ENCODE measurements around the gene TNRC6C. TPM values are rescaled to one million over a fixed set of nuclear protein-coding genes. Genes with fewer than 3 reads are reported as not detected.

TNRC6C gene
- total and polyA plus RNA-seq, 2 experiments from 2014 or later = 10.1 to 16.6 TPM

GRCh38 chr17:78023042-78023441 is 64.5 kb downstream of the TNRC6C start:
- no peak overlapping the region for H3K27ac Mint-ChIP-seq
- H2AFZ ChIP-seq = no peak overlapping the region
- no peak overlapping the region for H3K4me2 ChIP-seq
- no peak for ATAC-seq
- H3K27ac ChIP-seq (ENCODE audit: low read depth) = no peak overlapping the region
- H3K27me3 ChIP-seq (ENCODE audit: insufficient read depth) = no peaks in the 10 kb centered on the region
- H3K4me1 ChIP-seq (ENCODE audit: insufficient read depth) = peaks cover 6% of the 10 kb centered on the region; the same call in 1 of the 2 replicates
- H3K9me3 Mint-ChIP-seq = no peaks in the 10 kb centered on the region
- no peaks in the 10 kb centered on the region; the same call in 2 of the 3 replicates for H3K36me3 Mint-ChIP-seq (ENCODE audit: low read depth)
- peaks cover 15% of the 10 kb centered on the region; the same call in 2 of the 3 replicates for H3K4me1 Mint-ChIP-seq
- H3K4me3 Mint-ChIP-seq = no peak overlapping the region
- H4K20me1 ChIP-seq (replicated peaks; ENCODE audit: insufficient read depth) = no peaks in the 10 kb centered on the region; the same call in 1 of the 2 replicates
- no peak overlapping the region for H3K4me3 ChIP-seq
- no peaks in the 10 kb centered on the region for H3K9me2 ChIP-seq (ENCODE audit: insufficient read depth)
- TF ChIP-seq JUNB (IDR thresholded peaks at IDR 0.05; ENCODE audit: unreplicated experiment) (no peak), CREB1 (CRISPR knock-in tag; IDR thresholded peaks at IDR 0.05; ENCODE audit: low read depth) (no peak), ZNF331 (CRISPR knock-in tag; IDR thresholded peaks at IDR 0.05; ENCODE audit: low read depth) (no peak), NANOG (IDR thresholded peaks at IDR 0.05; ENCODE audit: borderline replicate concordance) (no peak), EZH2 (IDR thresholded peaks at IDR 0.05; ENCODE audit: low read depth, unreplicated experiment) (no peak), STAT1 (IDR thresholded peaks at IDR 0.05; ENCODE audit: unreplicated experiment) (no peak), POLR2AphosphoS5 (IDR thresholded peaks at IDR 0.05; ENCODE audit: low read depth) (no peak)
- H3K79me2 ChIP-seq (replicated peaks; ENCODE audit: insufficient read depth) = no peaks in the 10 kb centered on the region
- no peaks in the 10 kb centered on the region for H3F3A ChIP-seq (replicated peaks; ENCODE audit: low read depth)
- DNase-seq (ENCODE audit: low spot score) = no peak
- no peaks in the 10 kb centered on the region for H3K27me3 Mint-ChIP-seq (ENCODE audit: insufficient read depth, low read depth, poor library complexity)
- H3K36me3 ChIP-seq (ENCODE audit: insufficient read depth) = no peaks in the 10 kb centered on the region

GRCh38 chr17:78026381-78026780 is 67.9 kb downstream of the TNRC6C start:
- peaks cover 1% of the 10 kb centered on the region for H3K27me3 Mint-ChIP-seq (ENCODE audit: insufficient read depth, low read depth, poor library complexity)
- ATAC-seq = no peak
- Histone ChIP-seq H3K4me3 (no peak overlapping the region), H4K20me1 (replicated peaks; ENCODE audit: insufficient read depth) (no peaks in the 10 kb centered on the region; the same call in 1 of the 2 replicates), H3K4me1 (ENCODE audit: insufficient read depth) (no peaks in the 10 kb centered on the region), H3K27me3 (ENCODE audit: insufficient read depth) (no peaks in the 10 kb centered on the region), H3K79me2 (replicated peaks; ENCODE audit: insufficient read depth) (no peaks in the 10 kb centered on the region), H3F3A (replicated peaks; ENCODE audit: low read depth) (no peaks in the 10 kb centered on the region), H2AFZ (no peak overlapping the region), H3K27ac (ENCODE audit: low read depth) (no peak overlapping the region), H3K4me2 (no peak overlapping the region), H3K9me2 (ENCODE audit: insufficient read depth) (no peaks in the 10 kb centered on the region), H3K36me3 (ENCODE audit: insufficient read depth) (no peaks in the 10 kb centered on the region)
- peaks cover under 1% of the 10 kb centered on the region; the same call in 2 of the 3 replicates for H3K36me3 Mint-ChIP-seq (ENCODE audit: low read depth)
- H3K4me3 Mint-ChIP-seq = no peak overlapping the region
- no peak overlapping the region for H3K27ac Mint-ChIP-seq
- DNase-seq (ENCODE audit: low spot score) = no peak
- H3K9me3 Mint-ChIP-seq = no peaks in the 10 kb centered on the region
- TF ChIP-seq CTCF (conservative IDR thresholded peaks at IDR 0.05; ENCODE audit: low read depth in 2 of 2) (no peak), REST (IDR thresholded peaks at IDR 0.05; ENCODE audit: unreplicated experiment) (no peak), ZNF114 (CRISPR knock-in tag; IDR thresholded peaks at IDR 0.05) (no peak)
- H3K4me1 Mint-ChIP-seq = peaks cover 3% of the 10 kb centered on the region; the same call in 2 of the 3 replicates

Measured in GM23338 (cell line).